NT2/D1 (cell line): Measurements from ENCODE around the gene TIAM2.

Experiments used
- SUZ12 ChIP-seq: IDR thresholded peaks from 2 replicates; pipeline ENCODE4 v1.6.1; 2011; ENCODE audit not compliant: insufficient read length, insufficient read depth; ENCODE audit errors: extremely low read depth
- YY1 ChIP-seq: IDR thresholded peaks from 2 replicates; pipeline ENCODE4 v1.6.1; 2011; ENCODE audit not compliant: insufficient read length, insufficient read depth
- ZNF274 ChIP-seq: IDR thresholded peaks from 2 replicates; pipeline ENCODE4 v1.6.1; 2011; ENCODE audit warnings: mild to moderate bottlenecking, low read depth, low read length

DNA sequence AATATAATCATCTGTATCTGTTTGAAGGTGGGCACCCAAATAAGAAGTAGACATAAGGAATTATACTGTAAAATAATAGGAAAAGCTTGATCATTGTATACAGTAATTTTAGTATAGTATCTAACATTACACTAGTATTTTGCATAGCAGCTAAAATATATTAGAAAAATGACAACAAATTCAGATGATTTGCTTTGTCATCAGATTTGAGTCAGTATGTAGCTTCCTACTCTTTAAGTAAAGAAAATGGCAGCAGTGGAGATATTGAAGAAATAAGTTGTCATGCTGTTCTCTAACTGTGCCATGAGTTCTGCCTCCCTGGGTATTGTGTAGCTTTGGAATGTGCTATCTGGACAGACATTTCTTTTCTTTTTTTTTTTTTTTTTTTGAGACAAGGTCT, 74.4 kb downstream of the TIAM2 start:
- TF ChIP-seq ZNF274 (no peak), YY1 (no peak), SUZ12 (no peak)
